IMR-90 (cell line): ENCODE results near the gene KRT28. TPM values are rescaled to one million over a fixed set of nuclear protein-coding genes. Genes with fewer than 3 reads are reported as not detected.

Source experiments
- ATAC-seq: fragments of 200-7000 bp; cut with Tn5 transposase; 2 replicates; pipeline ENCODE4 v1.9.1; 2020; ENCODE audit warnings: low read depth, mild to moderate bottlenecking, moderate library complexity
- BruUV-seq: library from RNA; stranded (reverse); fragments of 400-500 nt; replicated peaks from 2 replicates; lab custom pipeline; 2021; lab: Mats Ljungman, UMichigan
- CTCF ChIA-PET: fragments of 300-600 bp; formaldehyde crosslinking; extraction: SDS; loops from one replicate; lab custom pipeline; 2021; ENCODE audit warnings: antibody characterized with exemption; lab: Yijun Ruan, JAX
- POLR2A ChIA-PET: fragments of 300-600 bp; sonication (Branson Sonifier 250); formaldehyde crosslinking; loops from one replicate; lab custom pipeline; 2022; ENCODE audit warnings: antibody characterized with exemption; ENCODE audit not compliant: unreplicated experiment; lab: Charles Lee
- DNase-seq: peaks from one replicate; pipeline ENCODE4 v3.0.0; 2013
- H2AFZ ChIP-seq: replicated peaks from 2 replicates; pipeline ENCODE3; 2013; ENCODE audit warnings: low read length, mild to moderate bottlenecking; ENCODE audit not compliant: poor library complexity
- H2AK5ac ChIP-seq: 2 replicates; pipeline ENCODE4 v1.6.1; 2013; ENCODE audit warnings: low read depth, low read length, inconsistent platforms
- H2AK9ac ChIP-seq: replicated peaks from 2 replicates; pipeline ENCODE3; 2013; ENCODE audit warnings: mild to moderate bottlenecking, low read depth, low read length, moderate library complexity; ENCODE audit not compliant: poor library complexity
- H2BK120ac ChIP-seq: 2 replicates; pipeline ENCODE4 v1.6.1; 2013; ENCODE audit warnings: low read depth, low read length, inconsistent platforms
- H2BK15ac ChIP-seq: 3 replicates; pipeline ENCODE4 v1.6.1; 2013; ENCODE audit warnings: low read depth, low read length, inconsistent platforms
- H2BK20ac ChIP-seq: 2 replicates; pipeline ENCODE4 v1.6.1; 2013; ENCODE audit warnings: low read depth, mild to moderate bottlenecking, inconsistent platforms, low read length, moderate library complexity
- H2BK5ac ChIP-seq: 2 replicates; pipeline ENCODE4 v1.6.1; 2013; ENCODE audit warnings: mild to moderate bottlenecking, low read depth, low read length, inconsistent platforms; ENCODE audit not compliant: poor library complexity, severe bottlenecking
- H3K14ac ChIP-seq: replicated peaks from 2 replicates; pipeline ENCODE4 v1.6.1; 2013; ENCODE audit warnings: low read depth, low read length, inconsistent platforms
- H3K18ac ChIP-seq: 2 replicates; pipeline ENCODE4 v1.6.1; 2013; ENCODE audit warnings: low read depth, low read length, control low read depth
- H3K23ac ChIP-seq: 2 replicates; pipeline ENCODE4 v1.6.1; 2013; ENCODE audit warnings: low read depth, low read length, inconsistent platforms
- H3K27ac ChIP-seq: 2 replicates; pipeline ENCODE4 v1.5.1; 2013; ENCODE audit warnings: mild to moderate bottlenecking, control low read depth, low read length; ENCODE audit not compliant: insufficient read depth
- H3K27me3 ChIP-seq: 2 replicates; pipeline ENCODE4 v1.6.1; 2013; ENCODE audit warnings: low read length; ENCODE audit not compliant: control insufficient read depth, insufficient read depth
- H3K36me3 ChIP-seq: 2 replicates; pipeline ENCODE4 v1.6.1; 2013; ENCODE audit warnings: low read length, mixed read lengths; ENCODE audit not compliant: control insufficient read depth, insufficient read depth
- H3K4ac ChIP-seq: 2 replicates; pipeline ENCODE4 v1.6.1; 2013; ENCODE audit warnings: low read depth, low read length, inconsistent platforms
- H3K4me1 ChIP-seq: 2 replicates; pipeline ENCODE4 v1.6.1; 2013; ENCODE audit warnings: low read length, mixed read lengths; ENCODE audit not compliant: control insufficient read depth, insufficient read depth
- H3K4me2 ChIP-seq: 2 replicates; pipeline ENCODE4 v1.6.1; 2013; ENCODE audit warnings: low read depth, mild to moderate bottlenecking, control low read depth, low read length, moderate library complexity
- H3K4me3 ChIP-seq: 2 replicates; pipeline ENCODE4 v1.5.1; 2013; ENCODE audit warnings: low read depth, mild to moderate bottlenecking, control low read depth, low read length, moderate library complexity; ENCODE audit not compliant: insufficient read depth
- H3K56ac ChIP-seq: 2 replicates; pipeline ENCODE4 v1.6.1; 2013; ENCODE audit warnings: low read length, inconsistent platforms; ENCODE audit not compliant: insufficient read depth; ENCODE audit errors: extremely low read depth
- H3K79me1 ChIP-seq, 2 experiments: 2 replicates each; pipeline ENCODE4 v1.6.1; 2013; ENCODE audit warnings: low read length in 2 of 2, inconsistent platforms in 1 of 2, low read depth in 1 of 2
- H3K9ac ChIP-seq: 2 replicates; pipeline ENCODE4 v1.6.1; 2013; ENCODE audit warnings: low read depth, low read length, control low read depth
- H3K9me1 ChIP-seq: 2 replicates; pipeline ENCODE4 v1.6.1; 2013; ENCODE audit warnings: low read length, inconsistent platforms; ENCODE audit not compliant: insufficient read depth
- H3K9me3 ChIP-seq: 2 replicates; pipeline ENCODE4 v1.6.1; 2013; ENCODE audit warnings: low read length; ENCODE audit not compliant: control insufficient read depth, insufficient read depth
- H4K20me1 ChIP-seq: 2 replicates; pipeline ENCODE4 v1.6.1; 2013; ENCODE audit warnings: low read length, inconsistent platforms; ENCODE audit not compliant: insufficient read depth
- H4K5ac ChIP-seq: 2 replicates; pipeline ENCODE4 v1.6.1; 2013; ENCODE audit warnings: mild to moderate bottlenecking, low read depth, low read length, control low read depth
- H4K8ac ChIP-seq, 2 experiments: 2 replicates each; pipeline ENCODE4 v1.6.1; 2013; ENCODE audit warnings: low read depth in 2 of 2, low read length in 2 of 2, control low read depth in 1 of 2, inconsistent platforms in 1 of 2
- H4K91ac ChIP-seq: 2 replicates; pipeline ENCODE4 v1.6.1; 2013; ENCODE audit warnings: low read depth, low read length, inconsistent platforms; ENCODE audit not compliant: insufficient read depth
- CTCF ChIP-seq: conservative IDR thresholded peaks from 2 replicates; pipeline ENCODE4 v1.5.1; 2012; ENCODE audit warnings: mild to moderate bottlenecking, low read depth, low read length, improper control_type of control experiment
- MAZ ChIP-seq: IDR thresholded peaks from 2 replicates; pipeline ENCODE4 v1.6.1; 2012; ENCODE audit warnings: low read depth, mild to moderate bottlenecking, low read length, improper control_type of control experiment, moderate library complexity, borderline replicate concordance
- RAD21 ChIP-seq: IDR thresholded peaks from 2 replicates; pipeline ENCODE4 v1.6.1; 2012; ENCODE audit warnings: low read length, improper control_type of control experiment
- SMC3 ChIP-seq: fragments of 150-350 bp; IDR thresholded peaks from 2 replicates; pipeline ENCODE4 v1.6.1; 2016; ENCODE audit warnings: low read depth, mild to moderate bottlenecking, antibody characterized with exemption, low read length, moderate library complexity
- WGBS, 2 experiments: methylation state at CpG; one replicate each; pipeline versions ENCODE4 v1.1.5 to v1.1.7; 2013; ENCODE audit warnings: missing lambda C conversion rate in 2 of 2; ENCODE audit not compliant: insufficient read length in 1 of 2; ENCODE audit errors: extremely low coverage in 2 of 2; 5-methylcytosine and 5-hydroxymethylcytosine counted together
- dilution Hi-C: fragments of 300-500 bp; cut with HindIII; formaldehyde crosslinking; loops from one replicate; pipeline ENCODE4 v1.14.3; 2018; ENCODE audit warnings: low sequenced_read_pairs; ENCODE audit not compliant: unreplicated experiment
- in situ Hi-C: fragments of 300-500 bp; cut with MboI; formaldehyde crosslinking; loops from 3 replicates; pipeline ENCODE4 v1.14.3; 2019; ENCODE audit warnings: low sequenced_read_pairs, inconsistent platforms, mixed read lengths
- intact Hi-C: fragments of 100-400 bp; cut with micrococcal nuclease; formaldehyde crosslinking; loops from 2 replicates; pipeline ENCODE4 v1.10.0; 2022
- polyA plus RNA-seq, 3 experiments: library from polyadenylated mRNA; depleted of rRNA; stranded (reverse); fragments of >200 nt; gene quantifications; 2 replicates each; pipeline ENCODE4 v1.2.3, GENCODE V29; 2012; ENCODE audit warnings: low replicate concordance in 1 of 3
- total RNA-seq: library from RNA; depleted of rRNA; stranded (reverse); fragments of >200 nt; gene quantifications from 2 replicates; pipeline ENCODE4 v1.2.3, GENCODE V29; 2012

The KRT28 gene
- total and polyA plus RNA-seq, 2 of the 4 experiments (the other 2 are of a cell fraction) = not detected

GRCh38 chr17:40791787-40792436 lies 7.8 kb downstream of the KRT28 start:
- H3K23ac ChIP-seq = no peak overlapping the region
- H2AK5ac ChIP-seq = no peak overlapping the region
- no peaks in the 10 kb centered on the region for H3K9me1 ChIP-seq
- intact Hi-C loops = loop anchor here (1.0 to 10.0 kb wide), 4 partner anchors 144 to 427 kb away; partner anchors contain the start of gene GJD3
- H2BK120ac ChIP-seq = no peak overlapping the region
- H3K27ac ChIP-seq = no peak overlapping the region
- H3K36me3 ChIP-seq = no peaks in the 10 kb centered on the region
- no peaks in the 10 kb centered on the region for H3K79me1 ChIP-seq
- H4K91ac ChIP-seq = no peak overlapping the region
- peaks cover 44% of the 10 kb centered on the region for H3K27me3 ChIP-seq
- no peak overlapping the region for H4K5ac ChIP-seq
- no peaks in the 10 kb centered on the region for H3K9me3 ChIP-seq
- ATAC-seq (peak; percentile 72), DNase-seq (peak; percentile 55)
- no peak overlapping the region for H2BK5ac ChIP-seq
- BruUV-seq = no TSS peak
- 0% methylated on average over 1 of the region's 6 CpGs; no CpG with 5 or more reads in 1 of the 2 experiments for WGBS, 2 experiments
- H3K4me2 ChIP-seq = no peak overlapping the region
- in situ Hi-C loops = loop anchor here (5.0 to 25.0 kb wide), 2 partner anchors 175 to 430 kb away; partner anchors contain the start of gene GJD3
- no peak overlapping the region for H3K9ac ChIP-seq
- no peak overlapping the region for H2BK15ac ChIP-seq
- no peak overlapping the region for H4K8ac ChIP-seq
- H3K14ac ChIP-seq = no peak overlapping the region
- no peak overlapping the region for H3K56ac ChIP-seq
- H3K4me3 ChIP-seq = no peak overlapping the region
- ChIA-PET POLR2A (no interaction called here), CTCF (interaction anchor here (0.6 to 1.9 kb wide), 6 partner anchors 12 to 856 kb away, joined by 3 to 6 read pairs (median 3); no protein-coding TSS in a partner anchor)
- H2AFZ ChIP-seq = no peak overlapping the region
- no peaks in the 10 kb centered on the region for H4K20me1 ChIP-seq
- no peak overlapping the region for H3K4ac ChIP-seq
- H2BK20ac ChIP-seq = no peak overlapping the region
- no peak overlapping the region for H2AK9ac ChIP-seq
- dilution Hi-C loops = no loop called here
- TF ChIP-seq MAZ = no peak
- peak; percentile 61 for TF ChIP-seq RAD21
- TF ChIP-seq SMC3 = peak; percentile 77
- peak; percentile 71 for TF ChIP-seq CTCF
- no peak overlapping the region for H3K18ac ChIP-seq
- H3K4me1 ChIP-seq = no peaks in the 10 kb centered on the region
